Esophagus squamous epithelium (tissue), 4 donors: ENCODE data around the gene ANO10.

ENCODE experiments used
- POLR2A ChIP-seq, 4 donors: fragments of 450-650 bp; IDR thresholded peaks; one replicate each; pipeline ENCODE4 v1.6.1; 2017; ENCODE audit warnings: antibody characterized with exemption in 4 of 4, mild to moderate bottlenecking in 4 of 4, moderate library complexity in 3 of 4
- TF ChIP-seq, protein P1 (sequence below), 6 experiments: fragments of 450-650 bp in 4 of 6; fragments of 200-600 bp in 2 of 6; sonication (generic) in 2 of 6; IDR thresholded peaks; one replicate each; pipeline ENCODE4 v1.5.1; 2016 to 2019; ENCODE audit warnings: antibody characterized with exemption in 6 of 6, mild to moderate bottlenecking in 4 of 6, moderate library complexity in 4 of 6

- TF ChIP-seq POLR2A (IDR thresholded peaks at IDR 0.05) = no peak
- TF ChIP-seq, protein P1, sequence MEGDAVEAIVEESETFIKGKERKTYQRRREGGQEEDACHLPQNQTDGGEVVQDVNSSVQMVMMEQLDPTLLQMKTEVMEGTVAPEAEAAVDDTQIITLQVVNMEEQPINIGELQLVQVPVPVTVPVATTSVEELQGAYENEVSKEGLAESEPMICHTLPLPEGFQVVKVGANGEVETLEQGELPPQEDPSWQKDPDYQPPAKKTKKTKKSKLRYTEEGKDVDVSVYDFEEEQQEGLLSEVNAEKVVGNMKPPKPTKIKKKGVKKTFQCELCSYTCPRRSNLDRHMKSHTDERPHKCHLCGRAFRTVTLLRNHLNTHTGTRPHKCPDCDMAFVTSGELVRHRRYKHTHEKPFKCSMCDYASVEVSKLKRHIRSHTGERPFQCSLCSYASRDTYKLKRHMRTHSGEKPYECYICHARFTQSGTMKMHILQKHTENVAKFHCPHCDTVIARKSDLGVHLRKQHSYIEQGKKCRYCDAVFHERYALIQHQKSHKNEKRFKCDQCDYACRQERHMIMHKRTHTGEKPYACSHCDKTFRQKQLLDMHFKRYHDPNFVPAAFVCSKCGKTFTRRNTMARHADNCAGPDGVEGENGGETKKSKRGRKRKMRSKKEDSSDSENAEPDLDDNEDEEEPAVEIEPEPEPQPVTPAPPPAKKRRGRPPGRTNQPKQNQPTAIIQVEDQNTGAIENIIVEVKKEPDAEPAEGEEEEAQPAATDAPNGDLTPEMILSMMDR (IDR thresholded peaks at IDR 0.05) = no peak
Observed at GRCh38 chr3:43515970-43516635, 105.7 kb downstream of the ANO10 start.
